ENCODE data around the gene LRIT1. TPM values are rescaled to one million over a fixed set of nuclear protein-coding genes. Genes with fewer than 3 reads are reported as not detected.

Gene LRIT1
- total RNA-seq, 1 experiment from 2014 or later: not detected

GRCh38 chr10:84237199-84238051 is 3.9 kb downstream of the LRIT1 start (continued):
- TF ChIP-seq ZBTB21 (CRISPR knock-in tag; IDR thresholded peaks at IDR 0.05; ENCODE audit: borderline replicate concordance) (no peak; the same call in 1 of the 2 replicates), OVOL2 (CRISPR knock-in tag; IDR thresholded peaks at IDR 0.05; ENCODE audit: borderline replicate concordance) (no peak), NFYB (CRISPR knock-in tag; conservative IDR thresholded peaks at IDR 0.05; ENCODE audit: low read depth) (no peak), TCF7 (CRISPR knock-in tag; IDR thresholded peaks at IDR 0.05; ENCODE audit: low read depth) (peak; percentile 57; the same call in 1 of the 2 replicates), ETV6 (CRISPR knock-in tag; IDR thresholded peaks at IDR 0.05) (peak; percentile 87; the same call in 1 of the 2 replicates), PRRX2 (CRISPR knock-in tag; IDR thresholded peaks at IDR 0.05) (no peak)
- TF ChIP-seq, protein P1, sequence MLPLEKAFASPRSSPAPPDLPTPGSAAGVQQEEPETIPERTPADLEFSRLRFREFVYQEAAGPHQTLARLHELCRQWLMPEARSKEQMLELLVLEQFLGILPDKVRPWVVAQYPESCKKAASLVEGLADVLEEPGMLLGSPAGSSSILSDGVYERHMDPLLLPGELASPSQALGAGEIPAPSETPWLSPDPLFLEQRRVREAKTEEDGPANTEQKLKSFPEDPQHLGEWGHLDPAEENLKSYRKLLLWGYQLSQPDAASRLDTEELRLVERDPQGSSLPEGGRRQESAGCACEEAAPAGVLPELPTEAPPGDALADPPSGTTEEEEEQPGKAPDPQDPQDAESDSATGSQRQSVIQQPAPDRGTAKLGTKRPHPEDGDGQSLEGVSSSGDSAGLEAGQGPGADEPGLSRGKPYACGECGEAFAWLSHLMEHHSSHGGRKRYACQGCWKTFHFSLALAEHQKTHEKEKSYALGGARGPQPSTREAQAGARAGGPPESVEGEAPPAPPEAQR (CRISPR knock-in tag; IDR thresholded peaks at IDR 0.05): no peak

- no peak overlapping the region for H3K27ac Mint-ChIP-seq
- 0 out of 2 replicates have a peak, but pooled peaks cover 4% of the 10 kb centered on the region for H3K4me1 Mint-ChIP-seq
- DNase-seq (ENCODE audit: low spot score): no peak
- H3K4me3 Mint-ChIP-seq: no peak overlapping the region
- TF ChIP-seq, protein P2, sequence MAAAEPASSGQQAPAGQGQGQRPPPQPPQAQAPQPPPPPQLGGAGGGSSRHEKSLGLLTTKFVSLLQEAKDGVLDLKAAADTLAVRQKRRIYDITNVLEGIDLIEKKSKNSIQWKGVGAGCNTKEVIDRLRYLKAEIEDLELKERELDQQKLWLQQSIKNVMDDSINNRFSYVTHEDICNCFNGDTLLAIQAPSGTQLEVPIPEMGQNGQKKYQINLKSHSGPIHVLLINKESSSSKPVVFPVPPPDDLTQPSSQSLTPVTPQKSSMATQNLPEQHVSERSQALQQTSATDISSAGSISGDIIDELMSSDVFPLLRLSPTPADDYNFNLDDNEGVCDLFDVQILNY (CRISPR knock-in tag; IDR thresholded peaks at IDR 0.05): no peak
- TF ChIP-seq ERG (CRISPR knock-in tag; IDR thresholded peaks at IDR 0.05) (no peak), TCF7 (CRISPR knock-in tag; IDR thresholded peaks at IDR 0.05; ENCODE audit: low read depth) (no peak), ZNF219 (CRISPR knock-in tag; IDR thresholded peaks at IDR 0.05; ENCODE audit: borderline replicate concordance) (no peak), E2F1 (CRISPR knock-in tag; IDR thresholded peaks at IDR 0.05) (no peak)
- TF ChIP-seq, protein P3, sequence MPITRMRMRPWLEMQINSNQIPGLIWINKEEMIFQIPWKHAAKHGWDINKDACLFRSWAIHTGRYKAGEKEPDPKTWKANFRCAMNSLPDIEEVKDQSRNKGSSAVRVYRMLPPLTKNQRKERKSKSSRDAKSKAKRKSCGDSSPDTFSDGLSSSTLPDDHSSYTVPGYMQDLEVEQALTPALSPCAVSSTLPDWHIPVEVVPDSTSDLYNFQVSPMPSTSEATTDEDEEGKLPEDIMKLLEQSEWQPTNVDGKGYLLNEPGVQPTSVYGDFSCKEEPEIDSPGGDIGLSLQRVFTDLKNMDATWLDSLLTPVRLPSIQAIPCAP (CRISPR knock-in tag; IDR thresholded peaks at IDR 0.05): no peak
- TF ChIP-seq, protein P4, sequence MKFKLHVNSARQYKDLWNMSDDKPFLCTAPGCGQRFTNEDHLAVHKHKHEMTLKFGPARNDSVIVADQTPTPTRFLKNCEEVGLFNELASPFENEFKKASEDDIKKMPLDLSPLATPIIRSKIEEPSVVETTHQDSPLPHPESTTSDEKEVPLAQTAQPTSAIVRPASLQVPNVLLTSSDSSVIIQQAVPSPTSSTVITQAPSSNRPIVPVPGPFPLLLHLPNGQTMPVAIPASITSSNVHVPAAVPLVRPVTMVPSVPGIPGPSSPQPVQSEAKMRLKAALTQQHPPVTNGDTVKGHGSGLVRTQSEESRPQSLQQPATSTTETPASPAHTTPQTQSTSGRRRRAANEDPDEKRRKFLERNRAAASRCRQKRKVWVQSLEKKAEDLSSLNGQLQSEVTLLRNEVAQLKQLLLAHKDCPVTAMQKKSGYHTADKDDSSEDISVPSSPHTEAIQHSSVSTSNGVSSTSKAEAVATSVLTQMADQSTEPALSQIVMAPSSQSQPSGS (CRISPR knock-in tag; IDR thresholded peaks at IDR 0.05; ENCODE audit: borderline replicate concordance, low read depth): no peak
- H3K36me3 Mint-ChIP-seq: no peaks in the 10 kb centered on the region
- ChIA-PET CTCF (interaction anchor here (0.6 to 2.3 kb wide), 50 partner anchors 8 to 377 kb away, joined by 3 to 39 read pairs (median 4); partner anchors contain the start of genes CCSER2, CDHR1, GHITM and LRIT2), POLR2A (no interaction called here)
- no peak for ATAC-seq
- peaks cover 27% of the 10 kb centered on the region for H3K27me3 Mint-ChIP-seq (ENCODE audit: low read depth)
- H3K9me3 Mint-ChIP-seq: no peaks in the 10 kb centered on the region
Measured at GRCh38 chr10:84236807-84237198, 4.5 kb downstream of the LRIT1 start.

GRCh38 chr10:84235096-84235495 is 6.2 kb downstream of the LRIT1 start:
- Mint-ChIP-seq H3K27ac (no peak overlapping the region), H3K27me3 (ENCODE audit: low read depth) (peaks cover 22% of the 10 kb centered on the region), H3K4me1 (0 out of 2 replicates have a peak, but pooled peaks cover 4% of the 10 kb centered on the region), H3K4me3 (no peak overlapping the region), H3K36me3 (no peaks in the 10 kb centered on the region), H3K9me3 (no peaks in the 10 kb centered on the region)
- no peak for DNase-seq (ENCODE audit: low spot score)
- CTCF ChIA-PET: interaction anchor here (1.2 kb wide), 1 partner anchor 21 kb away, joined by 4 read pairs; no protein-coding TSS in a partner anchor
- POLR2A ChIA-PET: no interaction called here
- no peak for ATAC-seq
- no peak for TF ChIP-seq NR3C1 (CRISPR knock-in tag; conservative IDR thresholded peaks at IDR 0.05; ENCODE audit: low read depth)
- TF ChIP-seq MYBL2 (CRISPR knock-in tag; IDR thresholded peaks at IDR 0.05): no peak
- TF ChIP-seq RELA (CRISPR knock-in tag; IDR thresholded peaks at IDR 0.05; ENCODE audit: borderline replicate concordance): no peak
- no peak for TF ChIP-seq PRRX2 (CRISPR knock-in tag; IDR thresholded peaks at IDR 0.05)
- TF ChIP-seq, protein P5, sequence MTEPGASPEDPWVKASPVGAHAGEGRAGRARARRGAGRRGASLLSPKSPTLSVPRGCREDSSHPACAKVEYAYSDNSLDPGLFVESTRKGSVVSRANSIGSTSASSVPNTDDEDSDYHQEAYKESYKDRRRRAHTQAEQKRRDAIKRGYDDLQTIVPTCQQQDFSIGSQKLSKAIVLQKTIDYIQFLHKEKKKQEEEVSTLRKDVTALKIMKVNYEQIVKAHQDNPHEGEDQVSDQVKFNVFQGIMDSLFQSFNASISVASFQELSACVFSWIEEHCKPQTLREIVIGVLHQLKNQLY (CRISPR knock-in tag; IDR thresholded peaks at IDR 0.05): no peak
- no peak for TF ChIP-seq NFYB (CRISPR knock-in tag; conservative IDR thresholded peaks at IDR 0.05; ENCODE audit: low read depth)
- no peak for TF ChIP-seq ATF6 (CRISPR knock-in tag; IDR thresholded peaks at IDR 0.05)
- no peak for TF ChIP-seq TEAD4 (CRISPR knock-in tag; IDR thresholded peaks at IDR 0.05)
